PFSK-1 (cell line): Measurements from ENCODE around the gene EEFSEC.

Experiments
- FOXP2 ChIP-seq: optimal IDR thresholded peaks from 2 replicates; pipeline ENCODE3; 2011; ENCODE audit warnings: borderline replicate concordance, control low read depth, inconsistent platforms; ENCODE audit not compliant: insufficient read depth; ENCODE audit errors: extremely low read length, extremely low read depth
- POLR2AphosphoS5 ChIP-seq: IDR thresholded peaks from 2 replicates; pipeline ENCODE4 v1.6.1; 2012; ENCODE audit warnings: low read depth, mild to moderate bottlenecking, control low read depth, low read length, moderate library complexity
- SIN3A ChIP-seq: IDR thresholded peaks from 2 replicates; pipeline ENCODE4 v1.6.1; 2012; ENCODE audit warnings: mild to moderate bottlenecking, low read length, moderate library complexity, borderline replicate concordance; ENCODE audit not compliant: insufficient read depth
- TAF1 ChIP-seq: IDR thresholded peaks from 2 replicates; pipeline ENCODE4 v1.6.1; 2012; ENCODE audit warnings: low read length, control low read depth, borderline replicate concordance; ENCODE audit not compliant: insufficient read depth
- TF ChIP-seq, protein P1 (sequence below), 2 experiments: IDR thresholded peaks; 2 replicates each; pipeline versions ENCODE4 v1.6.1 to v1.8.0; 2011 to 2012; ENCODE audit warnings: low read depth in 2 of 2, low read length in 2 of 2, control low read depth in 1 of 2, inconsistent platforms in 1 of 2, mild to moderate bottlenecking in 1 of 2, moderate library complexity in 1 of 2; ENCODE audit not compliant: insufficient read depth in 1 of 2

DNA sequence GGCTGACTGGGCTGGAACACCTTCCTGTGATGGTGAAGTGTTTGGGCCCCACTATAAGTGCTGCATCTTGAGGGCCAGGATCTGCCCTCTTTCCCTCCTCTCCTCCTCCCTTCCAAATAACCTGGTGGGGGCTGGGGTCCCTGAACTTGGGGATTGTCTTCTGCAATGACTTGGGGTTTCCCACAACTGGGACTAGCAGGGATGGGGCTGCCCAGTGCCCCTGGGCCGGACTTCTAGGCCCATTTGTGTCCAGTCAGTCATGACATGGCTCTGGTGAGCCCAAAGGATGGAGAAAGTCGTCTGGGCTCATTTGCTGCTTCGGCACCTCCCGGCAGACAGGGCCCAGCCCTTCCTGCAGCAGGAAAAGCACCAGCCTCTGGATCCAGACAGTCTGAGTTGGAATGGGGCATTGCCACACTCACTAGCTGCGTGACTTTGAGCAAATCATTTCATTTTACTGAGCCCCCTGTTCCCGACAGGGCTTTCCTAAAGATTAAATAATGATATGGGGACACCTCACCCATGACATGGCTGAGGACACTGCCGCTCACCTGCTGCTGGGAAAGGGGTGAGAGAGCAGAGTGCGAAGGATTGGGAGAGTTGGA is 200.2 kb downstream of the EEFSEC start:
- TF ChIP-seq, protein P1, sequence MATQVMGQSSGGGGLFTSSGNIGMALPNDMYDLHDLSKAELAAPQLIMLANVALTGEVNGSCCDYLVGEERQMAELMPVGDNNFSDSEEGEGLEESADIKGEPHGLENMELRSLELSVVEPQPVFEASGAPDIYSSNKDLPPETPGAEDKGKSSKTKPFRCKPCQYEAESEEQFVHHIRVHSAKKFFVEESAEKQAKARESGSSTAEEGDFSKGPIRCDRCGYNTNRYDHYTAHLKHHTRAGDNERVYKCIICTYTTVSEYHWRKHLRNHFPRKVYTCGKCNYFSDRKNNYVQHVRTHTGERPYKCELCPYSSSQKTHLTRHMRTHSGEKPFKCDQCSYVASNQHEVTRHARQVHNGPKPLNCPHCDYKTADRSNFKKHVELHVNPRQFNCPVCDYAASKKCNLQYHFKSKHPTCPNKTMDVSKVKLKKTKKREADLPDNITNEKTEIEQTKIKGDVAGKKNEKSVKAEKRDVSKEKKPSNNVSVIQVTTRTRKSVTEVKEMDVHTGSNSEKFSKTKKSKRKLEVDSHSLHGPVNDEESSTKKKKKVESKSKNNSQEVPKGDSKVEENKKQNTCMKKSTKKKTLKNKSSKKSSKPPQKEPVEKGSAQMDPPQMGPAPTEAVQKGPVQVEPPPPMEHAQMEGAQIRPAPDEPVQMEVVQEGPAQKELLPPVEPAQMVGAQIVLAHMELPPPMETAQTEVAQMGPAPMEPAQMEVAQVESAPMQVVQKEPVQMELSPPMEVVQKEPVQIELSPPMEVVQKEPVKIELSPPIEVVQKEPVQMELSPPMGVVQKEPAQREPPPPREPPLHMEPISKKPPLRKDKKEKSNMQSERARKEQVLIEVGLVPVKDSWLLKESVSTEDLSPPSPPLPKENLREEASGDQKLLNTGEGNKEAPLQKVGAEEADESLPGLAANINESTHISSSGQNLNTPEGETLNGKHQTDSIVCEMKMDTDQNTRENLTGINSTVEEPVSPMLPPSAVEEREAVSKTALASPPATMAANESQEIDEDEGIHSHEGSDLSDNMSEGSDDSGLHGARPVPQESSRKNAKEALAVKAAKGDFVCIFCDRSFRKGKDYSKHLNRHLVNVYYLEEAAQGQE (IDR thresholded peaks at IDR 0.05; ENCODE audit: insufficient read depth in 1 of 2, low read depth in 2 of 2, low read length in 2 of 2): no peak
- TF ChIP-seq TAF1 (no peak), SIN3A (no peak), POLR2AphosphoS5 (no peak), FOXP2 (no peak)
